Kidney (tissue), 14 donors: Measurements from ENCODE around the gene TMPRSS4. TPM values are rescaled to one million over a fixed set of nuclear protein-coding genes. Genes with fewer than 3 reads are reported as not detected.

Source experiments
- DNase-seq, 5 donors: peaks; one replicate each; pipeline ENCODE4 v3.0.0-alpha.2; 2013 to 2020
- FAIRE-seq: peaks from 2 replicates; lab custom pipeline; 2012; peaks lifted over from hg19 to GRCh38; lab: Jason Lieb, UNC
- H3K27ac ChIP-seq, 2 donors: one replicate each; pipeline ENCODE4 v1.7.0; 2013; ENCODE audit warnings: low read depth in 2 of 2, low read length in 2 of 2, inconsistent platforms in 1 of 2
- H3K27me3 ChIP-seq: one replicate; pipeline ENCODE4 v1.7.1; 2013; ENCODE audit warnings: low read length, inconsistent platforms; ENCODE audit not compliant: control insufficient read depth, insufficient read depth
- H3K36me3 ChIP-seq, 3 donors: one replicate each; pipeline versions ENCODE4 v1.7.0 to v1.7.1; 2013; ENCODE audit warnings: low read length in 3 of 3, control low read depth in 1 of 3, inconsistent platforms in 1 of 3; ENCODE audit not compliant: insufficient read depth in 3 of 3, control insufficient read depth in 2 of 3
- H3K4me1 ChIP-seq, 3 donors: one replicate each; pipeline versions ENCODE4 v1.7.0 to v1.7.1; 2013; ENCODE audit warnings: low read length in 3 of 3, inconsistent platforms in 1 of 3, low read depth in 1 of 3; ENCODE audit not compliant: control insufficient read depth in 2 of 3, insufficient read depth in 2 of 3
- H3K4me3 ChIP-seq, 3 donors: one replicate each; pipeline versions ENCODE4 v1.7.0 to v1.8.1; 2013; ENCODE audit warnings: low read length in 3 of 3, control low read depth in 1 of 3, inconsistent platforms in 1 of 3
- H3K9ac ChIP-seq, 3 donors: one replicate each; pipeline versions ENCODE4 v1.7.0 to v1.7.1; 2013; ENCODE audit warnings: low read length in 3 of 3, control low read depth in 1 of 3, inconsistent platforms in 1 of 3
- H3K9me3 ChIP-seq, 3 donors: one replicate each; pipeline versions ENCODE4 v1.7.0 to v1.7.1; 2013; ENCODE audit warnings: low read length in 3 of 3, control low read depth in 1 of 3, inconsistent platforms in 1 of 3; ENCODE audit not compliant: control insufficient read depth in 2 of 3, insufficient read depth in 1 of 3
- CTCF ChIP-seq: IDR thresholded peaks from 3 replicates; pipeline ENCODE4 v1.5.1; 2012; ENCODE audit warnings: mild to moderate bottlenecking, moderate library complexity, borderline replicate concordance; ENCODE audit not compliant: insufficient read depth; ENCODE audit errors: extremely low read depth
- intact Hi-C: fragments of 100-400 bp; cut with DNase I; formaldehyde crosslinking; loops from one replicate; pipeline ENCODE4 v1.11.1; 2022
- polyA plus RNA-seq: library from polyadenylated mRNA; stranded (reverse); fragments of 350-450 nt; fragmentation: Illumina TruSeq; extraction: RNeasy Lipid Tissue Mini Kit (QIAGEN cat#74804); gene quantifications from one replicate; pipeline ENCODE4 v1.2.3, GENCODE V29; 2014; ENCODE audit warnings: low read depth, low replicate concordance; ENCODE audit not compliant: insufficient read depth
- total RNA-seq: library from RNA; stranded (reverse); fragmentation: NEBNext Ultra II Directional; extraction: Animal tissue kit (Norgen Biotek cat#: 25700); gene quantifications from one replicate; pipeline ENCODE4 v1.2.1, GENCODE V29; 2021
- donor health status: control.
- donor health status: control.
- donor health status: control.
- donor health status: control.
- donor health status: control.
- donor health status: DM: yes; HTN: yes; CAD: no.
- donor health status: Normal renal cell carcinoma (clear cell type).

TMPRSS4 gene
- total and polyA plus RNA-seq, 2 donors from 2014 or later: 27.8 to 234 TPM

- no peak overlapping the region for H3K27ac ChIP-seq
- FAIRE-seq: no peak
- H3K27me3 ChIP-seq: no peaks in the 10 kb centered on the region
Observed at GRCh38 chr11:118144301-118145268, 67.7 kb downstream of the TMPRSS4 start.

GRCh38 chr11:118145285-118146227, 68.7 kb downstream of the TMPRSS4 start:
- intact Hi-C loops: no loop called here
- no peaks in the 10 kb centered on the region for H3K27me3 ChIP-seq

More at GRCh38 chr11:118144301-118145268, 67.7 kb downstream of the TMPRSS4 start:
- no peak for DNase-seq
- Histone ChIP-seq H3K9ac (no peak overlapping the region), H3K4me1 (peaks cover 0 to 4% (median 0%) of the 10 kb centered on the region in 3 donors), H3K9me3 (no peaks in the 10 kb centered on the region), H3K36me3 (no peaks in the 10 kb centered on the region), H3K4me3 (peak overlapping the region in 1 of 3 donors; percentile 63)
- intact Hi-C loops: no loop called here
- no peak for TF ChIP-seq CTCF

GRCh38 chr11:118146554-118146953, 69.7 kb downstream of the TMPRSS4 start:
- H3K36me3 ChIP-seq: no peaks in the 10 kb centered on the region
- H3K9me3 ChIP-seq: no peaks in the 10 kb centered on the region
- no peak overlapping the region for H3K4me3 ChIP-seq
- peaks cover 3% of the 10 kb centered on the region for H3K27me3 ChIP-seq
- intact Hi-C loops: no loop called here
- H3K4me1 ChIP-seq: peaks cover 0 to 4% (median 0%) of the 10 kb centered on the region in 3 donors
- no peak overlapping the region for H3K9ac ChIP-seq
- no peak for TF ChIP-seq CTCF
- H3K27ac ChIP-seq: no peak overlapping the region
- DNase-seq (no peak), FAIRE-seq (no peak)

More at GRCh38 chr11:118145285-118146227, 68.7 kb downstream of the TMPRSS4 start:
- Histone ChIP-seq H3K9ac (no peak overlapping the region), H3K27ac (no peak overlapping the region), H3K4me3 (peak overlapping the region; percentile 38 to 63 (median 46)), H3K36me3 (no peaks in the 10 kb centered on the region), H3K4me1 (peaks cover 0 to 4% (median 0%) of the 10 kb centered on the region in 3 donors), H3K9me3 (no peaks in the 10 kb centered on the region)
- peak; percentile 96 for TF ChIP-seq CTCF
- no peak for FAIRE-seq
- DNase-seq: peak; percentile 87 to 94 (median 91)
